Activated gamma-delta T cell (primary cell): ENCODE measurements around the gene APH1B.
"Not testable (repeated sequence)": the region's sequence is repeated elsewhere in the genome, so short reads cannot be mapped to it uniquely, and the experiment has no call there.

Source experiments
- DNase-seq: peaks from one replicate; lab custom pipeline; 2025; lab: John Stamatoyannopoulos, UW

APH1B gene

GRCh38 chr15:63331456-63331855 is 54.1 kb downstream of the APH1B start:
- no peak for DNase-seq

DNA sequence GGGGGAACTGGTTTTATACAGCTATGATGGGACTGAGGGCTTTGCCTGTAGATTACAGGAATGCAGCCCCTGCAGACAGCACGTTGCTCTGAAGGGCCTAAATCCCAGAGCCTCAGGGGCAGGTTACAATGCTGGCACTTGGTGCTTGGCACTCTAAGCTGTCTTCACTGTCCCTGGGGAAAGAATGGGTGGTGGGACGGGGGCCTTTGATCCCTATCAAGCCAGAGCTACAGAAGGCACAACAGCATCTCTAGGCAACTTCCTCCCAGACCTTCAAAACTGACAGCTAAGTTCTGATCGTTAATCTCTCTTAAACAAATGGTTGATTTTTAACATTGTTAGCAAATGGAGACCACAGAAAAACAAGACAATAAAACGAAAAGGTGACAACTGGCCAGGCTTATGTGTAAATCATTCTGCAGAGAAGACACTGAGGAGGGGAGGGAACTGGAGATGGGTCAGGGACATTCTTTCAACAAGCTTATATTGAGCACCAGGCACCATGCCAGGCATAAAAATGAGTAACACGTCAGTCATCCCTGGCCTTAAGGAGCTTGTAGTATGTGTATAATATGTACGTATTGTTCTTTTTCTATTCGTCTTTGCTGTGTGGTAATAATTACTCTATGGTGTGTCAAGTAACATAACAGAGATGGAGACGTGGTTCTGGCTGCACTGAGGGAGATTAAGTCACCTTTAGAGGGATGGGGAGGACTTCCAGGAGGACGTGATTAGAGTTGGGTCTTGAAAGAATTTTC is 55.1 kb downstream of the APH1B start:
- no peak for DNase-seq

- no peak for DNase-seq
These were observed 57.4 kb downstream of the APH1B start for GRCh38 chr15:63334821-63335220.

DNA sequence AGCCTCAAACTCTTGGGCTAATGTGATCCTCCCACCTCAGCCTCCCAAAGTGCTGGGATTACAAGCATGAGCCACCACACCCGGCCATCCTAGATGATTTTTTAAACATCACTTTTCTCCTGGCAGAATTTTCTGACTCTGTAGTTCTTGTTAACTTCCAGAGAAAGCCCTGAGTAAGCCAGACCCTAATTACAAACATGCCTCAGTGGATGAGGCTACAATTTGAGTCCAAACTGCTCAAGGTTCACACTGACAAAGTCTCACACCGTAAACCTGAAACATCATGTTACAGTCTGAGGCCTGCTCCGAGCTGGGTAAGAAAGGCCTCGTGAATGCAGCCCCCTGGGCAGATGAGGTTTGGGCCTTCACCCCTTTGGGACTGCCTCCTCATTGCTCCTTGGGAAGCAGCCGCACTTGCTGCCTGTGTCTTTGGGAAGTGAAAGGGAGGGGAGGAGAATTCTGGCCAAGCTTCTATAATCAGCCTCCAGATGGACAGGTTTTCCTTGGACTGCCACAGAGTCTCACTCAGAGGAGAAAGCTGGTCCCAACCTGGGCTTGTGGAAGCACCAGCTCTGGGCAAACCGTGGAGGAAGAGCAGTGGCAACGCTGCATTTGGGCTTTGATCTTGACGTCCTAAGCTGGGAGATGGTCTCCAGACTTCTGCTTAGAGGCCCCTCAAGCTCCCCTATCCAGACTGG is 58.3 kb downstream of the APH1B start:
- no peak for DNase-seq

GRCh38 chr15:63337046-63337445 is 59.6 kb downstream of the APH1B start:
- no peak for DNase-seq

DNA sequence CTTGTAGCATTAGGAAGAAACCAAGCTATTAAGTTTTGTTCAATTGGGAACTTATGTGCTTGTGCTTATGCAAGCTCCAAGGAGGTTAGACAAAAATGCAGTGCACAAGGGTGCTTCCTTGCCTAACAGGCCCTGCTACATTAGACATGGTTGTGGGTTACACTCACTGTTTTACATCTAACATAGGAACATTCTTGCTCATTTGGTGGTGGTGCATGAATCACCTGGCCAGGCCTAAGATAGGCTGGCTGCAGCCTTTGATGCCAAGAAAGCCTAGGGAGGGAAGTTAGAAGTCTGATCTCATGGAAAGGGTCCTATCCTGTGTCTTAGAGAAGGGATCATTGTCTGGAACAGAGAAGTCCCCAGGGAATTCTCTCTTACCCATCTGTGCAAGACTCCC is 60.8 kb downstream of the APH1B start:
- no peak for DNase-seq

DNA sequence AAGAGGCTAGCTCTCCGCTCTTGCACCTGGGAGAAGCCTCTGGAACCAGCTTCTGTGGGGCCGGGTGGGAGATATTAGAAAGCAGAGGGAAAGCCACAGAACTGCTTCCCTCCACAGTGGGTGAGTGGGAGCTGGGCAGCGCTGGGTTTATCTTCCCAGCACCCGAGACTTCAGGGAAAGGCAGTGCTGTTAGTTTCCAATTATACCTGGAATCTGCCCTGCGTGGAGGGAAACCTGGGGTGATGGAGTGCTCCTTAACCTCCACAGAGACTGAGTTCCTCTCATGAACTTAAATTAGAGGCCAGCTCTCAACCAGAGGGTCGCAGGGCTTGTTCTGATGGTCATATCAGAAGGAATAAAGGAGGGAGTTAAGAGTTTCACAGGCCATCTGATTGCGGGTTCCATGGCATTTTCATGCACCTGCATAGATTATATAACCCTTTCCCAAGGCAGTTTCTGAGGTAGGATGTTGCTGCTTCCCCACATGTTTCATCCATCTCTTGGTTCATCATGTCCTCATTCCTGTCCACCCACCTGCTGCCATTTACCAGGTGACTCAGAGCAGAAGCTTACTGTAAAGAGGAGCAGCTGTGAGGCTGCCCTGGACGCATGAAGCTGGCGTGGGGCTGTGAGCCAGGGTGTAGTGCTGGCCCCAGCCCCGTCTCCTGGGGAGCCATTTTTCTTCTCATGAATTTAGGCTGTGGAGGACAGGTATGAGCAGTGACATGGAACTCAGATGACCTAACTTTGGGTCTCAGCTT is 61.8 kb downstream of the APH1B start:
- no peak for DNase-seq

DNA sequence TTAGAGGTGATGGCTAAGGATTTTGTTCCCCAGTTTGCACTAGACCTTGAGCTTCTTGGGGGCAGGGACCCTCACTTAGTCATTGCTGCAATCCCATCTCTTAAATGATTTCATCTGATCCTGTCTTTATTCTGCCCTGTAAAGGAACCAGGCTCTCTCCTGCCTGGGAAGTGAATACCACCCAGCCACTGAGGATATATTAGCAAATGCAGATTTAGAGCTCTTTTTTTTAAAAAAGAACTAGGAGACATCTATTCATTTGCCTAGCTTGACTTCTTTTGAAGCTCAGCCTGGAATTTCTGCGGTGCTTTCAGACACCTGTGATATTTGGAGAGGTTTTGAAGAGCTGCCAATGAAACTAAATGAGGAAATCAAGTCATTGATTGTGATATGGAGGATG is 62.4 kb downstream of the APH1B start:
- no peak for DNase-seq

GRCh38 chr15:63340353-63340752 is 62.9 kb downstream of the APH1B start:
- no peak for DNase-seq

DNA sequence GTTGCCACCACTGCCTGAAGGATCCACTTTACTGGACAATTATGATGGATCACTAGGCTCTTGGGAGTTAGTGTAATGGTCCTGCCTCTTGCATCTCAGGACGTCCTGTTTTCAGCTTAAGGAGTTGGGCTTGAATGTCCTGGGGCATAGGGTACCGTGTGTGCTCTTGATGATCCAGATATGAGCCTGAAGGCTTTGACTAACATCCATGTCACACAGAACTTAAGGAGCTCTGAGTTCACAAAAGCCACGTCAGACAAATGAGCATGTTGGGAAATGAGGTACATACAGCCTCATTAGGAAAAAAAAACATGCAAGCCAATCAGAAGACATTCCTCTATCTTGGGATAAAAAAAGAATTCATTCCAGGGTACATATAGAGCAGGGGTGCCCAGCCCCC is 63.5 kb downstream of the APH1B start:
- no peak for DNase-seq

- no peak for DNase-seq
These were observed 64.5 kb downstream of the APH1B start for GRCh38 chr15:63341898-63342297.

- not testable (repeated sequence) for DNase-seq
These were observed 65.7 kb downstream of the APH1B start for GRCh38 chr15:63342996-63343562.

DNA sequence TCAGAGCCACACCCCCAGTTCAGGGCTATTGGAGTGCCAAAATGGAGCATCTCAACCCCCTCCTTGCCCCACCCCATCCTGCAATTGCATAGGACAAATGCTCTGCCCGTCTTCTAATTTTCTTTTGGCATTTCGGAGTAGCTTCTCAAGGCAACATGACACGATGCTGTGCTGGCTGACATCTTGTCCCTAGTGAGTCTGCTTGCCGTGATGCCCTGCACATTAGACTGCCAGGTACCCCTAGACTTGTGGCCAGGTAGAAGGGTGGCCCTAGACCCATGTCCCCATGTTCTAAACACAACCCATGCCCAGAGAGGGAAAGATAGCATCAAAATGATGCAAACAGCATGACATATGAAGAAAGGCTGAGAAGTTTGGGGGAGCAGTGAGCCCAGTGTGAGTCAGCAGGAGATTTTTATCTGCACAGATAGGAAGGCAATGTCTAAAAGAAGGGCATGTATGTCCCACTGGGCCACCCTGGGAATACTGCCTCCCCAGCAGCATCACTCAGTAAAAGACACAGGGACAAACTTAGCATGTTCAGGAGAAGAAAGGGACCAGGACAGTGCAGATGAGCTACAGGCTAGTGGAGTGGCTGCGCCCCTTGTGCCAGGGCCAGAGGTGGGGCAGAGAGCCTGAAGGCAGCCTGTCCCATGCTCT is 67.5 kb downstream of the APH1B start:
- no peak for DNase-seq

- no peak for DNase-seq
These were observed 68.0 kb downstream of the APH1B start for GRCh38 chr15:63345391-63345752.

GRCh38 chr15:63347074-63347857 is 69.9 kb downstream of the APH1B start:
- no peak for DNase-seq

- no peak for DNase-seq
These were observed 71.0 kb downstream of the APH1B start for GRCh38 chr15:63348392-63348791.

DNA sequence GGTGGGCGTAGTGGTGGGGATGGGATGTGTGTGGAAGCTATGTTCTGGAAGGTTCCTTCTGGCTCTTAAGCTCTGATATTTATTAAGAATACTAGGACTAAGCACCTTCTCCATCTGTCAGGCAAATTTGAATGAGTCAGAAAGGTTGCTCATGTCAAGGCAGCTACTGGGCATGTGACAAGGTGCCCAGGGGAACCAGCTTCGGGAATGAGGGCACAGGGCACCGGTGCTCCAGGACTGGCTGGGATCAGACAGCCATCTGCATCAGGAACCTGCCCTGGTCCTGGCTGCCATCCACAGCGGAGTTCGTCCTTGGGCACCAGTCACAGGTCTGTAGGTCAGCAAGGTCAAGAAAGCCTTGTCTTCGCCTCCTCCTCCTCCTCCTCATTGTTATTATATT is 71.8 kb downstream of the APH1B start:
- no peak for DNase-seq

DNA sequence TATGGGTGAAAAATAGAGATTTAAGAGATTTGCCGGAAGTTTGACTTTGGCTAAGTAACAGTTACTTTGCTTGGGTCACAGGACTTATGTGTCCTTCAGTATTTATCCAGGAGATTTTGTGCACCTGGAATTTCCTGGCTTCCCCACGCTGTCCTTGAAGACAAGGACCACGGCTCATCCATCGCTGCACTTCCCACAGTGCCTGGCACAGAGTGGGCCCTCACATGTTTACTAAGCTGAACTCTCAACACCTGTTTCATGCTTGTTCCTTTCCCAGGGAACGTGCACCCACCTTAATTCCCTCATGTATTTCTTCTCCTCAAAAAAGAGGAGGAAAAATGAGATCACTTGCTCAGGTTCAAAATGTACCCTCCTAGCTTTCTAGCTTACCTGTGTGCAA is 72.2 kb downstream of the APH1B start:
- no peak for DNase-seq

GRCh38 chr15:63350178-63350621 is 72.8 kb downstream of the APH1B start:
- no peak for DNase-seq

GRCh38 chr15:63351170-63351569 is 73.8 kb downstream of the APH1B start:
- DNase-seq: no peak

- no peak for DNase-seq
These were observed 75.4 kb downstream of the APH1B start for GRCh38 chr15:63352808-63353207.
